Measurements from ENCODE around the gene FAM81A.
"Not testable (repeated sequence)": the region's sequence is repeated elsewhere in the genome, so short reads cannot be mapped to it uniquely, and the experiment has no call there.

FAM81A gene

DNA sequence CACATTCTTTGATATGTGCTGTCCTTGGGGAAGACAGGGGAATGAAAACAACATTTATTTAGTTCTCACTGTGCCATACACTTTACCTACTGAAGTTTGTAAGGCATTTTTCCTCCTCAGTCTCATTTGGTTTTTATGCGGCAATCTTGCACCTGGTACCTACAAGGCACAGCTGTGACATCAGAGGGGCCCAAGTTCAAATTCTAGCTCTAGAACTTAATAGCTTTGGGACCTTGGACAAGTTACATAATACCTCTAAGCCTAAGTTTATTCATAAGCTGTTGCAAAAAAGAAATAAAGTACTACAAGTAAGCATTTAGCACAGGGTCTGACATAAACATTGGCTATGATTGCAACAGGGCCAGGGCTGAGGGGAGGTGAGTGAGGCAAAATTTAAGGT is 5.6 kb upstream of the FAM81A start:
- DNase-seq: no peak

DNA sequence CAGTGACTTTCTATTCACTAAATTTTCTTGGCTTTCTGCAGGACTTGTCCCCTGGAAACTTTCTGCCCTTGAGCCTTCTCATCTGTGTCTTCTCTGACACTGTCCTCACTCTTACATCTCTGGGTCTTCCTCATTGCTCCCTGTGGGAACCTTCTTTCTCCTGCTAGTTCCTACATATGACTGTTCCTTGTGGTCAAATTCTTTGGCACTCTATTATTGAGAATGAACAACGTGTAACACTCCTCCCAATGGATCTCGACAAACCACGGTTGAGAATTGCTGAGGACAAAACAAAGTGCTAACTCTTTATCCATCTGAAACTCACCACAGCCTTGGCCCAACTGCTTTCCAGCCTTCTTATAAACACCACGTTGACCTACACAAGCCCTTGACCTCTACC is 3.5 kb upstream of the FAM81A start:
- DNase-seq: no peak

DNA sequence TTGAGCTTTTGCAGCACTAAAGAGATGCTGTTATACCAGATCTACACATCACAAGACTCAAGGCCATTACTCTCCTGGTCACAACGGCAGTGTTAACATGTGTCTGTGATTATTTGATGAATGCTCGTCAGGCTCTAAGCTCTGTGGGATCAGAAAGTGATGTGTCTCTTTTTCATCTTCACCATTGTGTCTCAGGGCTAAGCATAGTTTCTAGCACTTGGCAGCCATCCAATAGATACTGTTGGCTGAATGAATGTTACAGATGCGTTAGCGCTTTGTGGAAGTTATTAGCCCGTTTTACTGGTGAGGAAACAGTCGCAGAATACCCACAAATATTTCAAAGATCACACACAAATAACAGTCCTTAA is 1.2 kb upstream of the FAM81A start:
- DNase-seq: no peak

DNA sequence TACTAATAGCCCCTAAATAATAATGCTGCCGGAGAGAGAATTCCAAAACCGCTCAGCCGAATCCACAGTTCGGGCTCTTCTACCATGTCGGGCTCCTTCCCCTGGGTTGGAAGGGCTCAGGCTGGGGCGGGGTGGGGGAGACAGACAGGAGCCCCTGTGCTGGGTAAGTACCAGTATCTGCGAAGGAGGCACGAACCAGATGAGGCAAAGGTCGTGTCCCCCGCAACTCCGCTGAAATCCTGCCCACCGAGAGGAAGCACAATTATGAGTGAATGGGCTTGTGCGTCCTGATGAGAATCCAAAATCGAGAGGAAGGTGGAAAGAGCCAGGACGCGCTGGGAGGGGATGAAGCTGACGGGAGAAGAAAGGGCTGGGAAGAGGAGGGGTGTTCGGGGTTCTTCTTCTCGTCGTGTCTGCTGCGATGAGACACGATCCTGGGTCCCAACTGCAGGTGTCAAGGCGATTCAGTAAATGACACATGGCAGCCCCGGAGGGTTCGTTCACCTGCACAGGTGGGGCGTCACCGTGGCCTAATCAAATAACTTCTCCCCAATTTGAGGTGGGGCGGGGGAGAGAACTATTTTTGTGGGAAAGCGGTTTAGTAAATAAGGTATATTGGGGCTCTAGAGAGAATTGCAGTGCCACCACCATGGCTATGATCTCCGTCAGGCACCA is 707 bp upstream of the FAM81A start:
- DNase-seq: no peak

DNA sequence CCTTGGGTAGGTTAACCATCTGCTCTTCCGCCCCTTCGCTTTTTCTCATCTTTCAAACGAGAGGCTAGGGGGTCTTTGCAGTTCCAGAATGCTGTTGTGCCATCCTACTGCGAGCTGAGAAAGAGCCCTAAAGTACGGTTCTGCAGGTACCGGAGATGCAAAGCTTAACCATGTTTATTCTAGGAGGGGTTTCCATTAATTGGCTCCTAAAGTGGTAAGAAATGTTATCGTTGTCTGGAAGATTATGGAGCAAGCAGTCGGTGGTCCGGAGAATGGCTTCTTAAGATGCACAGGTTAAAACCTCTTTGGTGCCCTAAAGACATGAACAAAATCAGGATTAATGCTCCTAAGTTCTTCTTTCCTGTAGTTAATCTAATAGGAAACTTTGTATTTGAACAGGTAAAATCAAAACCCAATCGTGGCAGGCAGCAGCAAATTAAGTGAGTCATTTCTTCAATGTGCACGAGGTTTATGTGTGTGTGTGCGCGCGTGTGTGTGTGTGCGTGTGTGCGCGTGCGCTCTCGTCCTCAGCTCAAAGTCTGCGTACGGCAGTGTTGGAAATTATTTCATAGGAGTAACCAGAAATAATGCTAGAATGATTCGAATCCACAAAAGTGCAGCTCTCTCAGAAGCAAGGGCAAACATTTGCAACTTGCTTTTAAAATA is 772 bp downstream of the FAM81A start:
- no peak for DNase-seq

DNA sequence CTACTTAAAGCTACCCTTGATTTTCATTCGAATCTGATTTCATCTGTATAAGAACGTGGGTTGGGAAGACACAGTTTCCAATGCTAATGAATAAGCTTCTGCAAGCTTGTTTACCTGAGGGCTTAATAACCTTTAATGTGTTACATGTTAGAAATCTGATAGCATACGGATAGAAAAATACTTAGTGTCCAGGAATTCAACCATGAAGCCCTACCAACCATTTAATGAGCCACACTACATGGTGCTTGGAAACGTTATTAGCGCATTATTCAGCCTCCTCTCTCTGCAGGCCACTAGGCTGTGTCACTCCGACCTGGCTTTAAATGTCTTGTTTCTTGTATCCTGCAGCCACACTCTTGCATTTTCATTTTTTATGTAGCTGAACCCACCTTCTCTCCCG is 1.6 kb downstream of the FAM81A start:
- no peak for DNase-seq

DNA sequence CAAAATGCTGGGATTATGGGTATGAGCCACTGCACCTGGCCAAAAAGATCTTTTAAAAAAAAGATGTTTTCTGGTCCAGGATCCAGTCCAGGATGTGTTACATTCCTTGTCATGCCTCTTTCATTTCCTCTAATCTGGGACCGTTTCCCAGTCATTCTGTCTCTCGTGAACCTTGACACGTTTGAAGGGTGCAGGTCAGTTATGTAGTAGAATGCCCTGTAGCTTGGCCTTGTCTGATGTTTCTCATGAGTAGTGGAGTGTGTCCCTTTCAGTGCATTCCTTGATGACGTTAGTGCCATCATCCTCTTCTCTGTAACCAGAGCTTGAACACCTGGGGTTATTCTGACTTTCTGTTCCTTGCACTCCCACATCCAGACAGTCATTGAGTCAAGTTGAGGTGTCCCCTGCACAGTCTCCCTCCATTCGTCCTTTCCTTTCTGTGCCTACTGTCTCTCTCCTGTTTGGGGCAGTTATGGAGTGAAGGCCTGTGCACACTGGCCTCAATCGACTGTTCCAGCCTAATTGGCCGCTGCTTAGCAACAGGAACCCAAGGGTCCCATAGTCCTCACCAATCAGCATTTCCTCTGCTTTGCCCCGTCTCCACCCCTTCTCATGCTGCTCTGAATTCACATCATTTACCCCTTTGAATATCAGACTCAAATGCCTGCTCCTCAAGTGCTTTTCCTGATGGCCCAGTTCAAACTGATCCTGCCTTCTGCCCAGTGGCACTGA is 5.5 kb downstream of the FAM81A start:
- DNase-seq: no peak

DNA sequence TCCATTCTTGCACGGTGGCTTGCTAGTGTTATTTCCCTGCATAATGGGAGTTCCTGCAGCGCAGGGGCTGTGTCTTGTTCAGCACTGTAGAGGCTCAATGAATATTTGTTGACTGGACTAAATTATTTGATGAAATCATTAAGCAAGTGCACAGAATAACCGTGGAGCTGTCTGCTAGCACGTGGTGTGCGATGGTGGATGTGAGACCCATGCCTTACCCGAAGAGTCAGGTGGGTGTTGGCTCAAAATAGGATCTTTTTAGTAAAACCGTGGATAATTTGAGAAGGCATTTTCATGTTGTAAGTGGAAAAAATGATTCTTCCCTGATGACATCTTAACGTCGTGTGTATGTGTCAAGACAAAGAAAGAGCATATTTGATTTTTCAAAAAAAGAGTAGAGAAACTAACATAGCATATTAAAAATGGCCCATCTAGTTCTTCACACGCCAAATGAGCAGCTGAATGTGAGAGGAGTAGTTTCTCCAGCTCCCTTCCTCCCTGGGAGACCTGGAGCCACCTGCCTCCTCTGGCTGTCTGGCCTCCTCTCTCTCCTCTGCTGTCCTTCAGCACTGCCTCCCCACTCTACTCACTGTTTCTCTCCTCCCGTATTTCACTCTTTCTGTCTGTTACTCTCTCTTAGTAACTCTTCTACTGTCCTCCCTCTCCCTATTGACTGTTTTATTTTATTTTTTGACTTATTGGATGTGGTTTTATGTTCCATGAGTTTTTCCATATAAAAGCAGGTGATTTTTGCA is 6.3 kb downstream of the FAM81A start:
- DNase-seq: no peak

DNA sequence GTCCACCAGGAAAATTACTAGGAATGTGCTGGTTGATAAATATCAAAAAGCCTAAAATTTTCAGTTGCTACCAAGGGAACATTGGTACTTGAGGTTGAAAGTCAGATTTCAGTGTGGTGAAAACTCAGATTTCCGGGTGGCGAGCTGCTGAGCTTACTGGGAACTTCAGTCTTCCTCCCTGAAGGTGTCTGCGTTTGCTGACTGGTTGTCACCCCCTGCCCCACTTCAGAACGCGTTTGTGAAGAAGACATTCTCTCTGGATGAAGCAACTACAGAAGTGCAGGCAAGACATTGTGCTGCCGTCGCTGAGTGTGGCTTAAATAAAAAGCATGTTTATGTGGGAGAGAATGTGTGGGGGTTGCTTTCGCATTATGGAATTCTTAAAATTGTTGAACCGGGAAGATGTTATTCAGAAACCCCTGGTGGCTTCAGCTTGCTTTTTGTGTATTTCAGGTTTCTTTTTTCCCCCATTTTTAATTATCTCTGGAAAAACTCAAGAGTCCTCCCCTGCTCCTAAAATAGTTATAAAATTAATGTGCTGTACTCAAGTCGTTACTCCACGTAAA is 7.1 kb downstream of the FAM81A start:
- no peak for DNase-seq

DNA sequence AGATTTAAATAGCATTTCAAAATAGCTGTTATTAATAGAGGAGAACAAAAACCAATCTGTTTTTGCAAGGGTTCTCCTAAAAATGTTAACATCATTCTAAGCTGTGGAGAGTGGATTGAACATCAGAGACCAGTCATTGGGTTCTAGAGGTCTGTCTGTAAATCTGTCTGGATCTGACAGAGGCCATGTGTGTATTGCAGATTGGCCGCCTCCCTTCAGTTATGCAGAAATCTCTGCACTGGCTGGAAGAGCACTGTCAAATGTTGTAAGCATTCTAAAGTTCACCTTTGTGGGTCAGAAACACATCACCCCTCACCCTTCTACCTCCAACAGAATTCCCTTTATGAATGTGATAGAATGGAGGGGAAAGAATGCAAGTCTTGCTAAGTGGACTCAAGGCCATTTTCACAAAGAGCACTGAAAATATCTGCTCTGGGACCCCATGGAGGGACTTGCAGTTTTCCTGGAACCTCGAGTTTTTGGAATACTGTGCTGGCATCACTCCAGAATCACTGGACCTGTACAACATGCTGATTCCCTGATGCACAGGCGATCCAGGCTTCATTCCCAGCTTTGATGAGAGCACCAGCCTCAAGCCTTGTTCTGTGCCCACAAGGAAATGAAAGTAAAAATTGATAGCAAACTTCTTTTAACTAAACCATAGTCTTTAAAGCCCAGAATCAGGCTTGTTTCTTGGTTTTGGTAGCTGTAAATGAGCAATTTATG is 8.4 kb downstream of the FAM81A start:
- no peak for DNase-seq

DNA sequence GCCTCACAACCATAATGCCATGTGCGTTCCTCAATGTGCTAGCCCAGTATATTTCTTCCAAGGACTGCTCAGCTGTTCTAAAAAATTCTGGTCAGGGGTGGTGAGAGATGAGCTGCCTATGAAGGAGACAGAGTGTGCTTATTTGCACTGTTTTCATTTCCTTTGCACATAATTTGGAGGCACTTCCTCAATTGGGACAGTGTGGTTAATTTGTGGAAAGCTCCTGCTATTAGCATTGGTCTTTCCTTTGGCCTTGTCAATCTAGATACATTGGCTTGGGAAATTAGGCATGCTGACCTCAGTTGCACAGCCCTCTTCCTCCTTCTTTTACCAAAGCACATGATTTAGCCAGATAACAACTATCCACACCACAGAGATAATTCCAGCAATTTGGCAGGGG is 9.4 kb downstream of the FAM81A start:
- DNase-seq: no peak

DNA sequence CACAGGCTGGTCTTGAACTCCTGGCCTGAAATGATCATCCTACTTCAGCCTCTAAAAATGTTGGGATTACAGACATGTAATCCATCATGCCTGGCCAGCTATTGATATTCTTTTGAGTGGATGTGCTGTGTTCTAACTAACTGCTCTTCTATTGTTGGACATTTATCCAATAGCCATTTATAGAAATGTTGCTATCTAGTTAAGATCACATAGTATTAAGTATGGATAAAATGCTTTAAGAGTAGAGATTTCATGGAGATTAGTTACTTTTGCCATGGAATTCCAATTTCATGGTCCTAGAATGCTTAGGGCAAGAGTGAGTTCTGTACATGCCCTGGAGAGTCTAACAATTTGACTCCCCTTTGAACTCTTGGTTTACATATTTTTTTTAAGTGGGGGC is 10.9 kb downstream of the FAM81A start:
- no peak for DNase-seq

DNA sequence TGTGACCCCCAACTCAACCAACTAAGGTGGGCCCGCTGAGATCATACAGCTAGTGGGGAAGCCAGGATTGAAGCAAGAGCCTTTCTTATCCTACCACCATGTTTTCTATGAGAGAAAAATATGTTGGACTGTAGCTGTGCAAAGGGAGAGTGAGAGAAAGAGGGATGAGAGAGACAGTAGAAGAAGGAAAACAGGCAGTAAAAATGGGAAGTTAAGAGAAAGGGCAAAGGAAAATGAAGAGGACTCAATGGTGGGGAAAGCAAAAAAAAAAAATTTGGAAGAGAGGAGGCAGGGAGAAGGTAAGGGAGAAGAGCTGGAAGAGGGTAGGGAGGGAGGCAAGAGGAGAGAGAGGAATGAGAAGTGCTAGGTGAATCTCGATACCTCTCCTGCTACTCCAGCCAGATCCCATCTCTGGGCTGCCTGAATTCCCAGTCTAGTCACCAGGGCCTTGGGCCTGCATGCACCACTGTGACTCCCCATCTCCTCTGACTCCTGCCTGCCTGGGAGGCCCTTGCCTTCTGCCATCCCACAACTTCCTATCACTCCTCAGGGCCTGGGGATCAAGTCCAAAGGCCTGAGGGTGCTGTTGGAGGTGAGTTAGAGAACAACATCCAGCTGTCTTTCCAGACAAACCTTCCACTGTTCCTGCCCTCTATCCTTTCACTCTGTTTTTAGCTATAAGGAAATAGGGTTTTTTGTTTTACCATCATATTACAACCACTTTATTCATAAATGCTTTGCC is 15.7 kb downstream of the FAM81A start:
- DNase-seq: no peak

DNA sequence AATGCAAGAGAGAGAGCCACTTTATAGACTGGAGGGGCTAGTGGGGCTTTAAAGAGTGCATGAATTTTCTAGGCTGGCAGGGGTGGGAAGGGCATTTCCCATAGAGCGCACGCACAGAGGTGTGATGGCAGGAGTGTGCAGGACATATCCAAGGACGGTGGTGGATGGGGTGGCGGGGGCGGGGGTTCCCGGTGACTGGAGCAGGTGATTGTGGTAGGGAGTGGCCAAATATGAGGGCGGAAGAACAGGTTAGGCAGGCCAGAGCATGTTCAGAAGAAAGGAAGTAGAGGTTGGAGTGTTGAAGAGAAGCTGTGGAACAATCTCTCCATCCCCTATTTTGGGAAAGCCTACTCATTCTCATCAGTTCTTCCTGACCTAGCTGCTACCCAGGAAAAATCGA is 18.1 kb downstream of the FAM81A start:
- no peak for DNase-seq

DNA sequence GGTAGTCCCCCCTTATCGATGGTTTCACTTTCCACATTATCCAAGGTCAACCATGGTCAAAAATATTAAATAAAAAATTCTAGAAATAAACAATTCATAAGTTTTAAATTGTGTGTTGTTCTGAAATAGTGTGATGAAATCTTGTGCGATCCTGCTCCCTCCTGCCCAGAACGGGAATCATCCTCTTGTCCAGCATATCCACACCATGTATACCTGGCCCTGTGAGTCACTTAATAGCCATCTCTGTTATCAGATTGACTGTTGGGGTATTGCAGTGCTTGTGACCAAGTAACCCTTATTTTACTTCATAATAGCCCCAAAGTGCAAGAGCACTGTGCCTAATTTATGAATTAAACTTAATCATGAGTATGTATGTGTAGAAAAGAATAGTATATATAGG is 19.1 kb downstream of the FAM81A start:
- no peak for DNase-seq

DNA sequence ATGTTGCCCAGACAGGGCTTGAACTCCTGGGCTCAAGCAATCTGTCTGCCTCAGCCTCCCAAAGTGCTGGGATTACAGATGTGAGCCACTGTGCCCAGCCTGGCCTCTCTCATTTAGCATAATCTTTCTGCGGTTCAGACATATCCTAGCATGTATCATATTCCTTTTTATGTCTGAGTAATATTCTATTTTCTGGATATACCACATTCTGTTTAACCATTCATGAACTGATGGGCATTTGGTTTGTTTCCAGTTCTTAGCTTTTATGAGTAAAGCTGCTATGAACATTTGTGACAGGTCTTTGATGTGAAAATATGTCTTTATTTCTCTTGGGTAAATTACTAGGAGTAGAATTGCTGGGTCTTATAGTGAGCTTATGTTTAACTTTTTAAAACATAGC is 23.5 kb downstream of the FAM81A start:
- DNase-seq: no peak

DNA sequence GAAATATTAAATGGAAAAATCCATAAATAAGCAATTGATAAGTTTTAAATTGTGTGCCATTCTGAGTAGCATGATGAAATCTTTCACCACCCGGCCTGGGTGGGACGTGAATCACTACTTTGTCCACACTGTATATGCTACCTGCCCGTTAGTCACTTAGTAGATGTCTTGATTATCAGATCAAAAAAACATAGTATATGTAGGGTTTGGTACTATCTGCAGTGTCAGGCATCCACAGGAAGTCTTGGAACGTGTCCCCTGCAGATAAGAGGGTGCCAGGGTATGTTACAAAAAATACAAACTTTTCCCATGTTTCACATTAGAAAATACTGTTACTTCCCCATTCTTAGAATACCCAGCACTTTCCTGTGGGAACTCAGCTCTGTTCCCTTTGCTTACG is 35.2 kb downstream of the FAM81A start:
- DNase-seq: no peak

DNA sequence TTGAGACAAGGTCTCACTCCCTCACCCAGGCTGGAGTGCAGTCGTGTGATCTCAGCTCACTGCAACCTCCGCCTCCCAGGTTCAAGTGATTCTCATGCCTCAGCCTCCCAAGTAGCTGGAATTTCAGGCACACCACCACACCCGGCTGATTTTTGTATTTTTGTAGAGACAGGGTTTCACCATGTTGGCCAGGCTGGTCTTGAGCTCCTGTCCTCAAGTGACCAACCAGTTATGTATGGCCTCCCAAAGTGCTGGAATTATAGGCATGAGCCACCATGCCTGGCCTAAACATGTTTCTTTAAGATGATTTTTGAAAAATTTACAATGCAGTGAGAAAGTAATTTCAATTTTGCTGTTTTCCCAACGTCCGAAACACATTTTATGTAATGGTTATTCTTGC is 37.2 kb downstream of the FAM81A start:
- not testable (repeated sequence) for DNase-seq

DNA sequence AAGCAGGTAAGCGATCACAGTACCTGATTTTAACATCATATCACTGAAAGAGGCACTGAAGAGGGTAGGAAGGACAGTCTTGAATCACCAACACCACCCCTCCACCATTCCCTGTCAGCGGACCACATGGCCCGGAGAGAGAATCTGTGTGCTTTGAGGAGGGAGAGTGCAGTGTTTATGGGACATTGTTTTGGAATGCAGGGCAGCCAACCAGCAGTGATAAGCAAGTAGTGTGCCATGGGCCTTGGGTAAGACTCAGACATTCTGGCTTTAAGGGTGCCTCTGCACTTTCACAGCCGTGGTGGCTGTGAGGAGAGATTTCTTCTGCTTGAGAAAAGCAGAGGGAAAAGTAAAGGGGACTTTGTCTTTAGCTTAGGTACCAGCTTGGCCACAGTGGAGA is 46.4 kb downstream of the FAM81A start:
- DNase-seq: no peak

DNA sequence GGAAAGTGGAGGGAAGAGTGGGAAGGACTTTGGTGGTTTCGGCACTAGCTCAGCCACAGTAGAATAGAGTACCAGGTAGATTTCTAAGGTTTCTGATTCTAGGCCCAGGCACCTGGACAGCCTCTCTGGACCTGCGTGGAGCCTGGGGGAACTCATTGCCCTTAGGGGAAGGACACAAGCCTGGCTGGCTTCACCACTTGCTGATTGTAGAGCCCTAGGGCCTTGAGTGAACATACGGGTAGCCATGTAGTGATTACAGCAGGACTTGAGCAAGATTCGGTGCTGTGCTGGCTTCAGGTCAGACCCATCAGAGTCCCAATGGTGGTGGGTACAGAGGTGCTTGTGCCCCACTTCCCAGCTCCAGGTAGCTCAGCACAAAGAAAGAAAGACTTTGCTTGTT is 47.0 kb downstream of the FAM81A start:
- no peak for DNase-seq

DNA sequence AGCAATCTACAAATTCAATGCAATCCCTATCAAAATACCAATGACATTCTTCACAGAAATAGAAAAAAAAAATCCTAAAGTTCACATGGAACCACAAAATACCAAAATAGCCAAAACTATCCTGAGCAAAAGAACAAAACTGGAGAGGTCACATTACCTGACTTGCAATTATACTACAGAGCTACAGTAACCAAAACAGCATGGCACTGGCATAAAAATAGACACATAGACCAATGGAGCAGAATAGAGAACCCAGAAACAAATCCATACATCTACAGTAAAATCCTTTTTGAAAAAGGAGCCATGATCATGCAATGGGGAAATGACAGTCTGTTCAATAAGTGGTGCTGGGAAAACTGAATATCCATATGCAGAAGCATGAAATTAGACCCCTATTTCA is 51.5 kb downstream of the FAM81A start:
- DNase-seq: not testable (repeated sequence)

DNA sequence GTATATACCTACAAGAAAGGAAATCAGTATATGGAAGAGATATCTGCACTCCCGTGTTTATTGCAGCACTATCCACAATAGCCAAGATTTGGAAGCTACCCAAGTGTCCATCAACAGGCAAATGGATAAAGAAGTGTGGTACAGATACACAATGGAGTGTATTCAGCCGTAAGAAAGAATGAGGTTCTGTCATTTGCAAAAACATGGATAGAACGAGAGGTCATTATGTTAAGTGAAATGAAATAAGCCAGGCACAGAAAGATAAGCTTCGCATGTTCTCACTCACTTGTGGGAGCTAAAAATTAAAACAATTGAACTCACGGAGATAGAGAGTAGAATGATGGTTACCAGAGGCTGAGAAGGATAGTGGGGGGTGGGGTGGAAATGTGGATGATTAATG is 53.1 kb downstream of the FAM81A start:
- DNase-seq: no peak
